Measurements from ENCODE around the gene CHST11.
"Not testable (repeated sequence)": the region's sequence is repeated elsewhere in the genome, so short reads cannot be mapped to it uniquely, and the experiment has no call there.

The CHST11 gene

GRCh38 chr12:104767261-104767660 is 310.5 kb downstream of the CHST11 start:
- no peak for DNase-seq (ENCODE audit: low spot score)

GRCh38 chr12:104768033-104768432 is 311.3 kb downstream of the CHST11 start:
- DNase-seq (ENCODE audit: low spot score), result no peak

DNA sequence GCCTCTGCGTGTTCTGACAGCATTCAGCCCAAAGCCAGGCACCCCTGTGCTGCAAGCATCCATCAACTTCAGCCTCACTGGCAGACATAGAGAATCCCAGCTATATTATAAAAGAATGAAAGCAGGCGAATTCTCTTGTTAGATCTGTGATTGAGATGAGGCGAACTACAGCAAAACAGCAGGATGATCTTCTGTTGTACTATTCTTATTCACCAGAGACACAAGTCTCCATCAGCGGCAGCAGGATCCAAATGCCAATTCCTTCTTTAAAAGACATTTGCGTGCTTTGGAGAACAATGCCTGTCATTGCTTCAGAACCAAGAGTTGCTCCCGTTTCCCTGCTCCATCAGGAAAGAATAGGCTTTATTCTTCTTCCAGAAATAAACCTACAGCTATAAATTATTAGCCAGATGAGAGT is 312.4 kb downstream of the CHST11 start:
- DNase-seq (ENCODE audit: low spot score), result no peak

DNA sequence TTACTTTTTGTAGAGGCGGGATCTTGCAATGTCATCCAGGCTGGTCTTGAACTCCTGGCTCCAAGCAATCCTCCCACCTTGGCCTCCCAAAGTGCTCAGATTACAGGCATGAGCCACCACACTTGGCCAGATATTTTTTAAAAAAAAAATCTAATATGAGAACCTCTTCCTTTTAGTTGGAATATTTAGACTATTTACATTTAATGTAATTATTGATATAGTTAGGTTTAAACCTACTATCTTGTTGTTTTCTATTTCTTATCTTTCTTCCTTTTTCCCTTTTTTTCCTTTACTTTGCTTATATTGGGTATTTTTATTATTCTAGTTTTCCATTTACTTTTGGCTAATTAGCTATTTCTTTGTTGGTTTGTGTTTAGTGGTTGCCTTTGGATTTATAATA is 315.6 kb downstream of the CHST11 start:
- no peak for DNase-seq (ENCODE audit: low spot score)

DNA sequence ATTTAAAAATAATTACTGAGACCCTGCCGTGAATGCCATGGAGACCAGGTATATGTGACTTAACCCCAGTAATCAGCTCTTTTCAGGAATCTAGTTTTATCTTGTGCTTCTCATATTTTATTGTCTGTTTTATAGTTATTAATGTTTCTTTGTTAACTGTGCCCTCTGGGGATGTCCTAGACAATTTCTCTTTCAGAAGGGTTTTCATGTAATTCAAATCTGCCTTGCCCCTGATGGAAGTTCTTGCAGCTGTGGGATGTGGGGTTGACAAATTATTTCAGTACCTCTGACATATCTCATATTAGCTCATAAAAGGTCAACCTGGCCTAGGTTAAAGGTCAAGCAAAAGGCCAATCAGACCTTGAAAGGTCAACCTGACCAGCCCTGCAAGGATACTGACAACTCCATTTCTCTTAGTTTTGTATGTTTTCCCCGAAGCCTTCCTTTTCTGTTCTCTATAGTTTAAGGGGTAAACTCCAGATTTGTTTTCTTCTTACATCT is 319.0 kb downstream of the CHST11 start:
- no peak for DNase-seq (ENCODE audit: low spot score)

- no peak for DNase-seq (ENCODE audit: low spot score)
Observed at GRCh38 chr12:104779134-104779533, 322.4 kb downstream of the CHST11 start.

DNA sequence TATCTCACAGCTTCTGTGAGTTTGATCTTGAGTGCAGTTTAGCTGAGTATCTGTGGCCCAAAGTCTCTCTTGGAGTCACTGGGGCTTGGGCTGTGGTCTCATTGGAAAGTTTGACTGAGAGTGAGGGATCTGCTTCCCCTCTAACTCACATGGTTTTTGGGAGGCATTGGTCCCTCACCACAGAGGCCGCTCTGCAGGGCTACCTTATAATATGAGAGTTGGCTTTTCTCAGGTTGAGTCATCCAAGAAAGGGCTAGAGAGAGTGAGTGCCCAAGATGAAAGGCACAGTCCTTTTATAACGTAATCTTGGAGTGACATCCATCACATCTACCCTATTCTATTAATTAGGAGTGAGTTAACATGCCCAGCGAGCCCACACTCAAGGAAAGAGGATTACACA is 325.5 kb downstream of the CHST11 start:
- no peak for DNase-seq (ENCODE audit: low spot score)

DNA sequence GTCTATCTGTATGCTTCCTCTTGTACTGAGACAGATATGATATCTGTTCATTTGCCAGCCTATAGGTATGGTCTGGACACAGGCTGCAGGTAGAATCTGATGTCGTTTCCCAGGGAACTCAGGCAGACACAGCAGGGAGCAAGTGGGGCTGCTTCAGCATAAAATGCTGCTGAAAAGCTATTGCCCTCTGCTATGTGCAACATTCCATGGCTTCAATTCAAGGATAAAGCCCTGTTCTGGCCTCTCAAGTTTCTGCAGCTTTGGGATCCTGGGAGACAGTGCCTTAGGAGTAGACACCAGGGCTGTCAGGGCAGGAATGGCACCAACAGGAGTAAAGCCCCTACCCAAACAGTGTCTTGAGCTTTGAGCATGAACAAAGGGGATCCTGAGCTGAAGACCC is 327.8 kb downstream of the CHST11 start:
- no peak for DNase-seq (ENCODE audit: low spot score)

GRCh38 chr12:104785886-104786285 is 329.1 kb downstream of the CHST11 start:
- DNase-seq (ENCODE audit: low spot score), result no peak

GRCh38 chr12:104786352-104786751 is 329.6 kb downstream of the CHST11 start:
- no peak for DNase-seq (ENCODE audit: low spot score)

DNA sequence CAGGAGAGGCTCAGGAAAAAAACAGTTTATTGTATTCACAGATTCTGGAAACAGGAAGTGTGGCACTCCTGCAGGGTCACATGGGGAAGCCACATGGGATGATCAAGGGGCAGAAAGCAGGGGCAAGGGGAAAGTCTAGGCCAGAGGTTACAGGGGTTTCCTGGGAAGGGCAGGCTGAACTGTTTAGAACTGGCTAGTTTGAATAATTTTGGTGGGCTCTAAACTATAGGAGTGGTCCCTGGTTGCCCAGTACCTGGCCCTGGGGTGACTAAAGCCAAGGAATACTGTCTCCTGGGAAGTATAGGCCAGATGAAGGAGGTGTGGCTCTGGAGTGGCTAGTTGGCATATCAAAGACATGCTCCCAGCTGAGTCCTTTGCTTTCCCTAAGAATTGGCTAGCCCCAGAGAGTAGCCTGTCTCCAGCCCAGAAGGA is 332.1 kb downstream of the CHST11 start:
- DNase-seq (ENCODE audit: low spot score), result no peak

GRCh38 chr12:104790296-104791125 is 333.8 kb downstream of the CHST11 start:
- DNase-seq (ENCODE audit: low spot score), result peak; percentile 8

DNA sequence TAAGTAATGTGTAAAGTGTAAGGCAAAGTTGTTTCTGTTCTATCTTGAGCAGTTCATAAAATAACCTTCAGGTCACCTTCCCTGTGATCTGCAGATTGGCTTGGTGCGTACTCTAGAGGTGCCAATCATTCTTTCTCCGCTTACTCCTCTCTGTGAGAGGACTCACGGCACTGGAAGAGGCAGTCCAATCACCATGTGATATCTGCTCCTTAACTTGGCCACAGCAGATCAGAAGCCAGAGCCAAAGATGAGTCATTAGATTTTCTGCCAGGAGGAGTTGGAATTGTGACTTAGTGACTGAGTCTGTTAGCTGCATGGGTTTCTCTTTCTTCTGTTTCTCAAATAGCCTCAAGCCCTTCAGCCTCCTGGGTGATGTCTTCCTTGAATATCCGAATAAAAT is 335.8 kb downstream of the CHST11 start:
- DNase-seq (ENCODE audit: low spot score), result peak; percentile 49

GRCh38 chr12:104793285-104793684 is 336.5 kb downstream of the CHST11 start:
- DNase-seq (ENCODE audit: low spot score), result no peak

GRCh38 chr12:104793968-104794367 is 337.2 kb downstream of the CHST11 start:
- DNase-seq (ENCODE audit: low spot score), result no peak

DNA sequence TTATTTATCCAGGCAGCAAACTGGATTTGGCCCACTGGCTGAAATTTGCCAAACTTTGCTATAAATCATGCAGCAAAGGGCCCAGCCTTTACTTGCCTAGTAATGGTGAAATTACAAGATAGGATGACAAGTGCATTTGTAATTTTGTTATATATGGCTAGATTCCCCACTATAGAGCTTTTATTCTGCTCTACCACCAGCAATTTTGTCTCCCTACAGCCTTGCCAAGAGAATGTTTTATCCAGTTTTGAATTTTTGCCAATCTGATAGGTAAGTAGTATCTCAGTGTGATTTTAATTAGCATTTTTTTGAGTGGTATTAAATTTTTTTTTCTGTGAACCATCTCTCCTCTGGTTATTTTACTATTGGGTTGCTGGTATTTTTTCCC is 339.7 kb downstream of the CHST11 start:
- DNase-seq (ENCODE audit: low spot score), result no peak

GRCh38 chr12:104799458-104799857 is 342.7 kb downstream of the CHST11 start:
- DNase-seq (ENCODE audit: low spot score), result no peak

DNA sequence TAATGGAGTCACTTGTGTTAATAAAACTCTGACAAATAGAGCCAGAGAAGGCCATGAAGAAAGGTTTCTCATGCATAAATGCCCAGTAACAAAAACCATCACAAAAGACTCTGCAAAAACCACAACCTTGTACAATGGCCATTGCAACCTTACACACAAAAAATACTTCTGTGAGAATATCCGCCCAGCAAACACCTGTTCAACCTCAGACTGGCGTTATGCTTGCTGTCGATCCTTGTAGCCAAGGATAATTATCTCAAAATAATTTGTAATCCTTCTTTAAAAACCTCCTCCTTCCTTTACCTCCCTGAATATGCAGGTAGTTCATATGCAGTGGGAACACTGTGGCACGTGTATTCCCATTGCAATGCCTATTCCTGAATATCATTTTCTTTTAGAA is 344.3 kb downstream of the CHST11 start:
- no peak for DNase-seq (ENCODE audit: low spot score)

DNA sequence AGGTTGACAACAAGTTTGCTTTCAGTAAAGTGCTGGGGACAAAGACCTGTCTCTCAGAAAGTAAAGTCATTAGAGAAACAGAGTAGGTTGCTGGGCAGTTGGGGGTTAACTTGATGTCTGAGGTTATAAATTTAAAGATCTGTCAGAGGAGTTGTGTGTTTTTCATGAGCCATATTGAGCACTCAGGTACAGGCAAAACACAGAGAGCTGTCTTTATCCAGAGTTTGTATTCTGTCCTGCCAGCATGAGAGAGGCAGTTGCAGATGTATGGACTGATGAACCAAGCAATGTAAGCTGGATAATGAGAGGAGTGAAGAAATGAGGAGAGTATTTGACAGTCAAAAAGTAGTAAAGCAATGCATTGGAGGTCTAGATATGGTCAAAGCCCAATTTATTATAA is 344.7 kb downstream of the CHST11 start:
- DNase-seq (ENCODE audit: low spot score), result no peak

DNA sequence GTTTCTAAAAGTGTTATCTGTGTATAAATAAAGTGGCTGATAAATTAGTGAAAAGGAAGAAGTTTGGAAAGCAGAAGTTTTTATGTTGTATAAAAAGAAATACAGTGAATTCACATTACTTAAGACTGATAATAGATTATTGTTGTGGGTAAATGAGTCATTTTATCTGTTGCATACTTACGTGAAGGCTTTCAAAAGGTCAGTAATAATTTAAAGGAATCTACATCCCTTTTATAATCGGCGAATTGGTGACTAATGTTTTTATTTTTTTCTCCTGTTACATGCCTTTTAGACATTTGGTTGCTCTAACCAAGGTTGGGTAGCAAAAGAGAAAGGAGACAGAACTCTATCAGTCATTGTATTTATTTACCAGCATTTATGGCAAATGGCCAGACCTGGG is 345.5 kb downstream of the CHST11 start:
- no peak for DNase-seq (ENCODE audit: low spot score)

DNA sequence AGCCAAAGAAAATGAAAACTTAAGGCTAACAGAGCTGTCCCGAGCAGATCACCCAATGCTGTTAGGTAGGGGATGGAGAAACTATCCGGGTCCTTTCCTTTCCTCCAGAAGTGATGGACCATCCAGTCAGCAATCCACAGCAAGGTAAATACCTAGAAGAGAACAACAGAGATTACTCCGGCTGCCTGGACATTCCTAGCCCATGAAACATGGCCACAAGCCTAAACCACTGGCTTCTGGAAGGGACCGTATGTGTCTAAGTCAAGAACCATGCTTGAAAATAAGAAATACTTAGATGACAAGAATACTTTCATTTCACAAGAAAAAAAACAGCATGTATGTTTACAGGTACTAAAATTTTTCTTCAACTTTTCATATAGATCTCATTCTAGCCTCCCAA is 348.4 kb downstream of the CHST11 start:
- DNase-seq (ENCODE audit: low spot score), result peak; percentile 33

DNA sequence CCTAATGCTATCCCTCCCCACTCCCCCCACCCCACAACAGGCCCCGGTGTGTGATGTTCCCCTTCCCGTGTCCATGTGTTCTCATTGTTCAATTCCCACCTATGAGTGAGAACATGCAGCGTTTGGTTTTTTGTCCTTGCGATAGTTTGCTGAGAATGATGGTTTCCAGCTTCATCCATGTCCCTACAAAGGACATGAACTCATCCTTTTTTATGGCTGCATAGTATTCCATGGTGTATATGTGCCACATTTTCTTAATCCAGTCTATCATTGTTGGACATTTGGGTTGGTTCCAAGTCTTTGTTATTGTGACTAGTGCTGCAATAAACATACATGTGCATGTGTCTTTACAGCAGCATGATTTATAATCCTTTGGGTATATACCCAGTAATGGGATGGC is 349.4 kb downstream of the CHST11 start:
- not testable (repeated sequence) for DNase-seq (ENCODE audit: low spot score)

DNA sequence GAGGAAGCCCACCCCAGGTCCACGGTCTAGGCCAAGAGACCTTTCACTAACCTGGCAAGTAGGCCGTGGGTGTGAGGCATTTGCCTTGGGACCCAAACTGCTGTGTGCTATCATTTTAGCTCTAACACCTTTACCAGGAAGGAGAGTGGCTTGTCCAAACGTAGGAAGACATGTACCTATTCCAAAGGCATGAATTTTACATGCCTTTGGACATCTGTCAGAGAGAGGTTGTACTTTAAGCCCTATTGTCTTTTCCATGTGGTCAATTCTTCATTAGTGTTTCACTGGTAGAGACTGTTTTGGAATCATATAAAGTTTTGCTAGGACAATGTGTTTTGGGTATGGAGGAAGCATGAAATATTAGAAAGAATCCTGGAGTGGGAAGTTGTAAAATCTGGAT is 352.5 kb downstream of the CHST11 start:
- no peak for DNase-seq (ENCODE audit: low spot score)

All from hepatic stellate cell (primary cell).